Mesenchymal stem cell (in vitro differentiated cells and primary cell): ENCODE data around the gene MMAB.

ENCODE experiments used
- DNase-seq: peaks from one replicate; pipeline ENCODE4 v3.0.0-alpha.2; 2013
- H2AFZ ChIP-seq: one replicate; pipeline ENCODE4 v1.6.1; 2013; ENCODE audit warnings: low read depth, mild to moderate bottlenecking, control low read depth, inconsistent platforms, low read length, moderate library complexity
- H2AK5ac ChIP-seq: 2 replicates; pipeline ENCODE4 v1.6.1; 2013; ENCODE audit warnings: low read length, moderate library complexity, mild to moderate bottlenecking, inconsistent platforms; ENCODE audit not compliant: severe bottlenecking
- H2BK120ac ChIP-seq: one replicate; pipeline ENCODE4 v1.6.1; 2013; ENCODE audit warnings: low read depth, mild to moderate bottlenecking, inconsistent platforms, low read length, moderate library complexity
- H2BK12ac ChIP-seq, 2 experiments: one replicate each; pipeline ENCODE4 v1.6.1; 2013; ENCODE audit warnings: inconsistent platforms in 2 of 2, low read length in 2 of 2, mild to moderate bottlenecking in 2 of 2, moderate library complexity in 2 of 2, control low read depth in 1 of 2
- H2BK15ac ChIP-seq: one replicate; pipeline ENCODE4 v1.6.1; 2013; ENCODE audit warnings: mild to moderate bottlenecking, low read depth, inconsistent platforms; ENCODE audit not compliant: poor library complexity, severe bottlenecking
- H2BK5ac ChIP-seq: 2 replicates; pipeline ENCODE4 v1.6.1; 2013; ENCODE audit warnings: low read depth, mild to moderate bottlenecking, low read length, control low read depth, inconsistent platforms; ENCODE audit not compliant: poor library complexity, severe bottlenecking
- H3K14ac ChIP-seq, 2 experiments: one replicate each; pipeline ENCODE4 v1.6.1; 2013; ENCODE audit warnings: inconsistent platforms in 2 of 2, low read length in 2 of 2, control low read depth in 1 of 2, mild to moderate bottlenecking in 1 of 2, moderate library complexity in 1 of 2
- H3K18ac ChIP-seq, 2 experiments: one replicate each; pipeline ENCODE4 v1.6.1; 2013; ENCODE audit warnings: inconsistent platforms in 2 of 2, low read length in 2 of 2, control low read depth in 1 of 2, low read depth in 1 of 2, mild to moderate bottlenecking in 1 of 2
- H3K23ac ChIP-seq, 2 experiments: one replicate each; pipeline ENCODE4 v1.6.1; 2013; ENCODE audit warnings: inconsistent platforms in 2 of 2, low read length in 2 of 2, mild to moderate bottlenecking in 2 of 2, moderate library complexity in 2 of 2, control low read depth in 1 of 2
- H3K27ac ChIP-seq: 2 replicates; pipeline ENCODE4 v1.5.1; 2013; ENCODE audit warnings: mild to moderate bottlenecking, moderate library complexity, low read length, control low read depth, inconsistent platforms; ENCODE audit not compliant: poor library complexity, severe bottlenecking
- H3K27me3 ChIP-seq, 2 experiments: 2 replicates each; pipeline versions ENCODE4 v1.6.1 to v1.7.0; 2013; ENCODE audit warnings: low read length in 2 of 2, mild to moderate bottlenecking in 2 of 2, moderate library complexity in 2 of 2, control low read depth in 1 of 2, inconsistent platforms in 1 of 2; ENCODE audit not compliant: control insufficient read depth in 1 of 2, insufficient read depth in 1 of 2
- H3K36me3 ChIP-seq, 2 experiments: 2 replicates each; pipeline versions ENCODE4 v1.6.1 to v1.7.0; 2013; ENCODE audit warnings: low read length in 2 of 2, control low read depth in 1 of 2, inconsistent platforms in 1 of 2, low read depth in 1 of 2, mild to moderate bottlenecking in 1 of 2; ENCODE audit not compliant: insufficient read depth in 2 of 2, control insufficient read depth in 1 of 2
- H3K4ac ChIP-seq, 2 experiments: one replicate each; pipeline ENCODE4 v1.6.1; 2013; ENCODE audit warnings: inconsistent platforms in 2 of 2, low read length in 2 of 2, mild to moderate bottlenecking in 2 of 2, moderate library complexity in 2 of 2, control low read depth in 1 of 2, low read depth in 1 of 2
- H3K4me1 ChIP-seq: 2 replicates; pipeline ENCODE4 v1.6.1; 2013; ENCODE audit warnings: low read depth, low read length, control low read depth; ENCODE audit not compliant: control insufficient read depth, insufficient read depth
- H3K4me2 ChIP-seq: 2 replicates; pipeline ENCODE4 v1.6.1; 2013; ENCODE audit warnings: low read length, mild to moderate bottlenecking, inconsistent platforms; ENCODE audit not compliant: poor library complexity, severe bottlenecking
- H3K4me3 ChIP-seq, 2 experiments: 2 replicates each; pipeline versions ENCODE4 v1.5.1 to v1.7.0; 2013; ENCODE audit warnings: low read length in 2 of 2, mild to moderate bottlenecking in 2 of 2, control low read depth in 1 of 2, low read depth in 1 of 2; ENCODE audit not compliant: insufficient read depth in 1 of 2
- H3K79me1 ChIP-seq: replicated peaks from 2 replicates; pipeline ENCODE4 v1.6.1; 2013; ENCODE audit warnings: mild to moderate bottlenecking, control low read depth, low read length, inconsistent platforms; ENCODE audit not compliant: poor library complexity, severe bottlenecking
- H3K9ac ChIP-seq: 2 replicates; pipeline ENCODE4 v1.7.0; 2013; ENCODE audit warnings: mild to moderate bottlenecking, low read length, moderate library complexity
- H3K9me3 ChIP-seq: 2 replicates; pipeline ENCODE4 v1.7.0; 2013; ENCODE audit warnings: mild to moderate bottlenecking, low read length; ENCODE audit not compliant: control insufficient read depth
- H4K8ac ChIP-seq: one replicate; pipeline ENCODE4 v1.6.1; 2013; ENCODE audit warnings: inconsistent platforms, mild to moderate bottlenecking, low read length, moderate library complexity
- H4K91ac ChIP-seq: one replicate; pipeline ENCODE4 v1.6.1; 2013; ENCODE audit warnings: mild to moderate bottlenecking, low read length, inconsistent platforms
- WGBS: methylation state at CpG from one replicate; pipeline ENCODE4 v1.1.7; 2013; ENCODE audit warnings: mixed read lengths; 5-methylcytosine and 5-hydroxymethylcytosine counted together

Gene MMAB

GRCh38 chr12:109527489-109528123 is 45.7 kb downstream of the MMAB start:
- no peak overlapping the region for H3K4me3 ChIP-seq
- no peak overlapping the region for H2BK15ac ChIP-seq
- H3K79me1 ChIP-seq = peaks cover 1% of the 10 kb centered on the region
- H3K9me3 ChIP-seq = no peaks in the 10 kb centered on the region
- no peak overlapping the region for H3K18ac ChIP-seq
- DNase-seq = no peak
- 90% methylated on average over 7 of the region's 8 CpGs for WGBS
- H2AFZ ChIP-seq = no peak overlapping the region
- H3K9ac ChIP-seq = no peak overlapping the region
- no peak overlapping the region for H3K14ac ChIP-seq
- H3K36me3 ChIP-seq = peaks cover 62 to 93% of the 10 kb centered on the region in 2 experiments
- no peak overlapping the region for H4K8ac ChIP-seq
- H2BK120ac ChIP-seq = no peak overlapping the region
- H3K23ac ChIP-seq = no peak overlapping the region
- H3K4ac ChIP-seq = peak overlapping the region in 1 of 2 experiments; percentile 13
- no peak overlapping the region for H3K4me2 ChIP-seq
- H4K91ac ChIP-seq = no peak overlapping the region
- H2AK5ac ChIP-seq = no peak overlapping the region
- H2BK5ac ChIP-seq = no peak overlapping the region
- H3K4me1 ChIP-seq = no peaks in the 10 kb centered on the region
- H2BK12ac ChIP-seq = no peak overlapping the region
- no peak overlapping the region for H3K27ac ChIP-seq
- H3K27me3 ChIP-seq = no peaks in the 10 kb centered on the region

DNA sequence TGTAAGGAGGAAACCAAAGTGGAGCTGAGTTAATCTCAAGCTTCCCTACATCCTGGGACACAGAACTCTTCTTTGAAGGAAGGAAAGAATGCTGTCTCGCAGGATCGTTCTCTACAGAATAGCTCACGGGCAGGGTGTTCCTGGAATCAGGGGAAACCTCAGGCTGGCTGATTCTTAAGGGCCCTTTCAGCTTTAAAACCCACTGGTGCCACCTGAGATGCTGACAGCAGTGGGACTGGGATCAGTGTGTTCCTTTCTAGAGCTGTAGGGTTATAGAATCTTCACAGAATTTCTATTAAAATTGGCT is 48.1 kb downstream of the MMAB start:
- no peak for DNase-seq
- no peak overlapping the region for H3K14ac ChIP-seq
- no peak overlapping the region for H2AFZ ChIP-seq
- H3K79me1 ChIP-seq = peaks cover 1% of the 10 kb centered on the region
- H3K27me3 ChIP-seq = no peaks in the 10 kb centered on the region
- H3K4me1 ChIP-seq = no peaks in the 10 kb centered on the region
- no peak overlapping the region for H2BK12ac ChIP-seq
- H2BK120ac ChIP-seq = no peak overlapping the region
- no peak overlapping the region for H4K8ac ChIP-seq
- H3K18ac ChIP-seq = no peak overlapping the region
- peak overlapping the region; percentile 81 for H2BK15ac ChIP-seq
- no peak overlapping the region for H2BK5ac ChIP-seq
- no peak overlapping the region for H3K27ac ChIP-seq
- WGBS = 89% methylated on average over 3 of the region's 3 CpGs
- no peak overlapping the region for H2AK5ac ChIP-seq
- peaks cover 67 to 93% of the 10 kb centered on the region in 2 experiments for H3K36me3 ChIP-seq
- no peak overlapping the region for H3K4ac ChIP-seq
- no peak overlapping the region for H3K4me3 ChIP-seq
- no peak overlapping the region for H3K4me2 ChIP-seq
- H4K91ac ChIP-seq = peak overlapping the region; percentile 23
- no peak overlapping the region for H3K23ac ChIP-seq
- H3K9ac ChIP-seq = no peak overlapping the region
- H3K9me3 ChIP-seq = no peaks in the 10 kb centered on the region

DNA sequence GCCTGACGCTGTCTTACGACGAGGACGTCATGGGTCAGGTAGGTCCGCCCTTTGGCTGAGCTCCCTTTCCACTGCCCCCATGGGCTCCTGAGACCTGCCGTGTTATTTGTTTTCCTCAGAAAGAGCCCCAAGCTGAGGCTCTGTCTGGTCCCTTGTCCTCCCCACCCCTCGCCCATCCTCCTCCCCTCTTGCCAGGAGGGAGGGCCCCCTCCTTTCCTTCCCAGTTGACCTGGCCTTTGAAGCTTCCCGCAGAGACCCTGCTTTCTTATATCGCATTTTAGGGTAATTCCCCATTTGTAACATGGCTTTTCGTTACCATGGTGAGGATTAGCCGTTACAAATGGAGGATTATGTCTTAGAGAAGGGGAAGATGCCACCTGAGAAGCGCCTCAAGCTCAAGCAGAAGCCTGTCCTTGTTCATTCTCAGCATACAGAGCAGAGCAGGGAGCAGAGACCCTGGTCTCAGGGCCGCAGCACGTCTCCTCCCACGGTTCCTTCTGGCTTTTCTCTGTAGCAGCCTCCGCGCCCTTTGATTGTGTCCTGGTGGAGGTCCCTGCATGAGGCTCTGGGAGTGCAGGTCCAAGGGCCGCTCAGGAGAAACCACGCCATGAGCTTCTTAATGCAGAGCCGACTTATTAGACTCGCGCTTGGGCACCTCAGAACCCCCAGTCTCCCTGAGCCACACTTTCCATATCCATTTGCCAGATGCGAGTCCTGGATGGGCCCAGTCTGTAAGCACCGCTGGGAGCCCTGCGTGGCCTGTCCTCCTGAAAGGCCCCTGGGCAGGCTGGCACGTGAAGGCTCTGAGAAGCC is 48.6 kb downstream of the MMAB start:
- Histone ChIP-seq H3K4ac (no peak overlapping the region), H2BK12ac (no peak overlapping the region), H2BK15ac (peak overlapping the region; percentile 81)

GRCh38 chr12:109523504-109523903 is 49.8 kb downstream of the MMAB start:
- H3K9me3 ChIP-seq = no peaks in the 10 kb centered on the region
- no peak overlapping the region for H3K4ac ChIP-seq
- no peak overlapping the region for H3K18ac ChIP-seq
- no peak overlapping the region for H3K4me3 ChIP-seq
- peaks cover 1% of the 10 kb centered on the region for H3K4me1 ChIP-seq
- no peak overlapping the region for H3K23ac ChIP-seq
- no peak overlapping the region for H2AK5ac ChIP-seq
- H3K14ac ChIP-seq = no peak overlapping the region
- H2BK120ac ChIP-seq = no peak overlapping the region
- no peak overlapping the region for H3K4me2 ChIP-seq
- H3K36me3 ChIP-seq = peaks cover 67 to 87% of the 10 kb centered on the region in 2 experiments
- 96% methylated on average over 5 of the region's 5 CpGs for WGBS
- H2BK5ac ChIP-seq = no peak overlapping the region
- no peak overlapping the region for H2AFZ ChIP-seq
- H3K79me1 ChIP-seq = peaks cover 3% of the 10 kb centered on the region
- H2BK12ac ChIP-seq = no peak overlapping the region
- H3K27ac ChIP-seq = no peak overlapping the region
- DNase-seq = no peak
- H4K91ac ChIP-seq = peak overlapping the region; percentile 46
- no peak overlapping the region for H2BK15ac ChIP-seq
- H4K8ac ChIP-seq = no peak overlapping the region
- no peaks in the 10 kb centered on the region for H3K27me3 ChIP-seq
- no peak overlapping the region for H3K9ac ChIP-seq

More for the DNA sequence above, 48.6 kb downstream of the MMAB start:
- peak overlapping the region; percentile 28 for H4K91ac ChIP-seq
- no peak overlapping the region for H3K27ac ChIP-seq
- no peak overlapping the region for H3K4me3 ChIP-seq
- H4K8ac ChIP-seq = no peak overlapping the region
- H2AFZ ChIP-seq = no peak overlapping the region
- H3K23ac ChIP-seq = no peak overlapping the region
- no peak overlapping the region for H2BK5ac ChIP-seq
- DNase-seq = no peak
- no peak overlapping the region for H3K18ac ChIP-seq
- no peak overlapping the region for H2BK120ac ChIP-seq
- H3K79me1 ChIP-seq = peaks cover 3% of the 10 kb centered on the region
- WGBS = 96% methylated on average over 25 of the region's 26 CpGs
- peaks cover 1% of the 10 kb centered on the region for H3K4me1 ChIP-seq
- H3K27me3 ChIP-seq = no peaks in the 10 kb centered on the region
- H3K9ac ChIP-seq = no peak overlapping the region
- no peak overlapping the region for H3K14ac ChIP-seq
- H2AK5ac ChIP-seq = no peak overlapping the region
- no peak overlapping the region for H3K4me2 ChIP-seq
- no peaks in the 10 kb centered on the region for H3K9me3 ChIP-seq
- peaks cover 69 to 93% of the 10 kb centered on the region in 2 experiments for H3K36me3 ChIP-seq
